HS-5 (cell line): ENCODE results near the gene CIB4.
"Not testable (repeated sequence)": the region's sequence is repeated elsewhere in the genome, so short reads cannot be mapped to it uniquely, and the experiment has no call there.

Experiments used
- DNase-seq: peaks from one replicate; pipeline ENCODE4 v3.0.0-alpha.2; 2012; ENCODE audit warnings: low read depth

Gene CIB4

DNA sequence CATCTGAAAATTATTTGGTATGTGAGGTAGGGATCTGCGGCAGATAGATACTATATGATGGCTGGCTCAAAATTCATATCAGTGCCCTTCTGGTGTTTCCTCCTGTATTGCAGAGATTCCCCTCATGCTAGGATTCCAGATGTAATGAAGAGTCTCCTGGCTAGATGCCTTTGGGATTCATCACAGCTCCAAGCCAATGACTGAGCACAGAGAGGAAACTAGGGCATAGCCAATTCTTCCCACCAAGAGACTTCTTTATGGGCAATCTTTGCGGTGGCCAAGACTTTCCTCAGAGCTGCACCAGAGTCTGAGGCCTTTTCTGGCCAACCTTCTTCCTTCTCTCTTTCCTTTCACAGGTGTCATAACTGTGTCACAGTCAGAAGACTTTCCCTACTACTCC is 25.5 kb upstream of the CIB4 start:
- no peak for DNase-seq

DNA sequence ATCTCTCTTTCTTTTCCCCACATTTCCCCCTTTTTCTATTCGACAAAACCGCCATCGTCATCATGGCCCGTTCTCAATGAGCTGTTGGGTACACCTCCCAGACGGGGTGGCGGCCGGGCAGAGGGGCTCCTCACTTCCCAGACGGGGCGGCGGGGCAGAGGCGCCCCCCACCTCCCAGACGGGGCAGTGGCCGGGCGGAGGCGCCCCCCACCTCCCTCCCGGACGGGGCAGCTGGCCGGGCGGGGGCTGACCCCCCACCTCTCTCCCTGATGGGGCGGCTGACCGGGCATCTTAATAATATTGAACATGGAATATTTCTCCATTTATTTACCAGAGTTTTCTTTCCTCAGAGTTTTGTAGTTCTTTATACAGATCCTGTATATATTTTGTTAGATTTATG is 24.1 kb upstream of the CIB4 start:
- not testable (repeated sequence) for DNase-seq

- no peak for DNase-seq
These were observed 19.3 kb upstream of the CIB4 start for GRCh38 chr2:26660363-26660962.

DNA sequence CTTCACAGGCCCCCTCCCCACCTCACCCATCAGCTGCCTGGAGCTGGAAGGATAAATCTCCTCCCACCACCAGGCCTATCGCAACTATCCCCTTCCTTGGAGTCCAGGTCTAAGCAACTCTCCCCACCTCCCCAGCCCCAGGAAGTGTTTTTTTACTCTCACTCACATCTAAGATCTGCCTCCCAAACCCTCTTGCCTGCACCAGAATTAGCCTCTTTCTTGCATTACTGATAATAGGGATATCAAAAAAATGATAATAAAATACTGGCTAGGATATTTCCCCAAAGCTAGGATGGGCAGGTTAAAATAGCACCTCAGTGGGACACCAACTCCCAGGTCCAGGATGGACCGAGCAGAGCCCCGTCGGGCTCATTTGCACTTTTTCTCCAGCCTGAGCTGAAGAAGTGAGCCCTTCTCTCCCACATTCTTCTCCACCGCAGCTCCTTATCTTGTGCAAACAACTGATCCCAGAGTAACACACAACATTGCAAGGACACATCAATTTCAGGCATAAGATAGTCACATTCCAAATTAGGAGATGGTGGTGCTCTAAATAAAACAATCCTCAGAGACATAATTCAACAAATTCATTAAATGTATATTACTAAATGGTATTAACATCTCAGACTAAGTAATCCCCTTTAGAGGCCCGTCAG is 17.7 kb upstream of the CIB4 start:
- no peak for DNase-seq

DNA sequence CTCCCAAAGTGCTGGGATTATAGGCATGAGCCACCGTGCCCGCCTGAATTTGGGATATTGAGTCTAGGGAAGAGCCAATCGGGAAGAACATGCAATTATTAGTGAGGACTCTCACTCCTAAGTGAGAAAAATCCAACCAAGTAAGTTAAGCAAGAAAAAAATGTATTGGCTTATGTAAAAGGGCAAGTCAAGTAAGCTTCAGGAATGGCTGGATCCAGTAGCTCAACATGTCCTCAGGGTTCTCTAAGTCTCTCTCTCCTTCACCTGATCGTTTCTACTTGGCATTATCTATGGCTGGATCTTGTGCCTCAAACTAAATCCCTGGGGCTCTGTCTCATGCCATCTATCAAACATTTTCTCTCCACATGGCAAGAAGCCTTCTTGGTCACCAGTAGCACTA is 16.1 kb upstream of the CIB4 start:
- DNase-seq = no peak

DNA sequence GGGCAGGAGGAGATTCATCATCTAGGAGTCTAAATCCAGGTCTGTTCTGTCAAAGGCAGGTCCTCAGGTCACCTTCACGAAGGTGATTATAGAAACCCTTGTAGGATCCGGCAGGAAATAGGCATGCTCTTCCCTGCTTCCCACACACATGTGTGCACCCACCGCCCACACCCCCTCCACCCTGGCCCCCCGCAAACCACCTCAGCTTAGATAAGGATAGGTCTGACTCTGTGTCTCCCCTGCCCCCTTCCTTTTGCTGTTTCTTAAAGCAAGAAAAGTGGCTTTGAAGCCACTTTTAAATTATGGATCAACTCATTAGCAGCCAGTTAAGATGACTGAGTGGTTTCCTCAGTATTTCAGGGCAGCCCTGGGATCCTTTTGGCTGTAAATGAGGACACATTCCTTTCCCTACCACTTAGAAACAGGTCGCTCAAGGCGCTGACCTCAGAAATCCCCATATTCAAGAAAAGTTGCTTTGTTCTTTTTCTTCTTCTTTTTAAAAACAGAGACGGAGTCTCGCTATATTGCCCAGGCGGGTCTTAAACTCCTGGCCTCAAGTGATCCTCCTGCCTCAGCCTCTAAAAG is 14.5 kb upstream of the CIB4 start:
- no peak for DNase-seq

DNA sequence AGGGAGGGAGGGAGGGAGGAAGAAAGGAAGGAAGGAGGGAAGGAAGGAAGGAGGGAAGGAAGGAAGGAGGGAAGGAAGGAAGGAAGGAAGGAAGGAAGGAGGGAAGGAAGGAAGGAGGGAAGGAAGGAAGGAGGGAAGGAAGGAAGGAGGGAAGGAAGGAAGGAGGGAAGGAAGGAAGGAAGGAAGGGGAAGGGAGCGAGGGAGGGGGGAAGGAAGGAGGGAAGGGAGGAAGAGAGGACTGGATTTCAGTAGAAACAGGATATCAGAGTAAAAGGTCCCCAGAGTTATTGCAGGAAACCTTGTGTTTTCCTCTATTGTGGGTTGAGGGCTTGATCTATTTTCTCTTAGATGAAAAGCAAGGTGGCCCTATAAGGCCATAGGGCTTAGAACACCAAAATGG is 14.0 kb upstream of the CIB4 start:
- not testable (repeated sequence) for DNase-seq

- no peak for DNase-seq
These were observed 12.8 kb upstream of the CIB4 start for GRCh38 chr2:26654061-26654340.

DNA sequence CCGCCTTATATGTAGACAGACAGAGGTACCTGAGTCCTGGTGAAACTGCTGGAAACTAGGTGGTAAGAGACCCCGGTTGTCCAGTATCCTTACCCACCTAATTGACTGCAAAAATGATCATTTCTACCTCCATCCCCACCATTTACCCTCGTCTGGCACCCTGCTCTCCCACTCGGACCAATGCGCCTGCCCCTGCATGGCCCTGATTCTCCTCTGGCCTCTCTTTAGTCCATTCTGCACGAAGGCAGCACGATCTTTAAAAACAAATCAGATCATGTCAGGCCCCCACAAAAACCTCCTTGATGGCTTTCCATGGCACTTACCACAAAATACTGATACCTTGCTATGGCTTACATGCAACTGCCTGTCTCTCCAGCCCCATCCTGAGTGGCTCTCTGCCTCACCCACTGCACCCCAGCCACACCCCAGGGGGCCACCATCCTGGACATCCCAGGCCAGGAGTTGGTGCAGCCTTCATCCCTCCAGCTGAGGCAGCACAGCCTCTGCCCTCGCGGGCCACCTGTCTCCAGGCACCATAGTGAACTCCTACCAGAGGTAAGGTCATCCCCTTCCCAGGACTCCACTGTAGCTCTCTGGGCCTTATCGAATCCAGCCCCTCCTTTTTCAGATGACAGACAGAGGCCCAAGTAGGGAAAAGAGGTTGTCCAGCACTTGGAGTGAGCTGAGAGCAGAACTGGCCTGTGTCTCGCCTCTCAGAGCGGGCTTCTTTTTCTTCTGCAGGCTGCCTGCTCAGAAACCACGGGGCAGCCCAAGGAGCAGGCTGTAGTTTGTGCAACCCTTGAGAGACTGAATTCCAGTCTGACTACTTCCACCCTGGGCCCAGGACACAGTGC is 12.3 kb upstream of the CIB4 start:
- no peak for DNase-seq

DNA sequence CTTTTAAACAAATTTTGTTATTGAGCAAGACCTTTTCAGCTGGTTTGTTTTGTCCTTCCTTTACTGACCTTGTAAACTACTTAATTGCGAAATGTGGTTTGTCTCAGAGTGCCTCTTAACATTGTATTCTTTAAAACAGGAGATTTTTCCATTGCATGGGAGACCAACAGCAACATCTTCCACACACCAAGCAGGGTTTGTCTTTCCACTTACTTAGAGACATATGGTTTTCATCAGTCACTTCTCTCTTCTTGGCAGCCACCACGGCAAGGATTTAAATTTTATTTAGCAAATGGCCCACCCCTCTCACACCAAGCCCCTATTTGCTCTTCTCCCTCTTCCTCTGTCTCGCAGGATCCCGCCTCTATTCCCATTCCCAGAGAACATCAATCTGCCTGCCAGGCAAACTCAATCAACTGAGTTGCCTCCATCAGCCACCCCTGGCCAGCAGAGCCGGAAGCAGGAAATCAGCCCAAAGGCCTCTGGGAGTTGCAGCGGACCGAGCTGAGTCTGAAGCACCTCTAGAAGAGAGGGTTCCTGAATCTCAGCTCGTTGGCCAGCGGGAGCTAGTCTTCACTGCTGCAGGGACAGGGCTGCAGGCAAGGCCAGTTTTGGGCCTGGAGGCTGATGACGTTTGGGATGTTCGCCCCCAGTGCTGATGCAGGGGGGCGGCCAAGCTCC is 11.3 kb upstream of the CIB4 start:
- no peak for DNase-seq

DNA sequence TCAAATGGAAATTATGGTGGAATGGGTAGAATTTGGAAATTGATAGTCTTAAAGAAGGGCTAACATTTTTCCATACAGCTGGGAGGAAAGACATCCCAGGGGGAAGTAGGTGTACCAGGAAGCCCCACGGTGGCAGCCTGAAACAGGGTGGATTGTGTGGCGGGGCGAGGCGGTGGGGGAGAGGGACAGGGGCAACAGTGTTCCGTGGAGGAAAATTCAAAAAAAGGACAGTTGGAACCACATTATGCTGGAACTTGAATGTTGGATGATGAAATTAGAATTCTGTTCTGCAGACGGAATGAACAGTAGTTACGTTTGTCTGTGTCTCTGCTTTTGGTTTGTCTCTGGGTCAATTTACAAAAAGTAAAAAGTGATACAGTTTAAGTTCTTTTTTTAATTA is 10.6 kb upstream of the CIB4 start:
- no peak for DNase-seq

DNA sequence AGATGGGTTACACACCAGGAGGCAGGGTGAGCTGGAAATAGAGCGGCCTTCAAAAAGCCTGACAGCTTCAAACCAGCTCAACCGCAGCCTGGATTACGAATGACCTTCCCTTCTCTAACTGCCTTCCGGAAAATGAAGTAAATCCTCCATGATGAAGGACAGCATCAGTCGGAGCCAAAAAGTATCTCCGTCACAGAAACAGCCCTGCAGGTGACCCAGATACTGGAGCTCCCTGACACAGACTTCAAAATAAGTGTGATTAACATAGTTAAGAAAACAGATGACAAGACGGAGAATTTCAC is 10.3 kb upstream of the CIB4 start:
- no peak for DNase-seq

- DNase-seq = no peak
These were observed 9.7 kb upstream of the CIB4 start for GRCh38 chr2:26650713-26651469.

GRCh38 chr2:26649992-26650712 is 9.0 kb upstream of the CIB4 start:
- DNase-seq = no peak

- DNase-seq = no peak
These were observed 8.2 kb upstream of the CIB4 start for GRCh38 chr2:26649322-26649721.

- no peak for DNase-seq
These were observed 7.3 kb upstream of the CIB4 start for GRCh38 chr2:26648516-26648915.

GRCh38 chr2:26647981-26648380 is 6.8 kb upstream of the CIB4 start:
- DNase-seq = no peak

GRCh38 chr2:26646986-26647672 is 6.0 kb upstream of the CIB4 start:
- DNase-seq = no peak

DNA sequence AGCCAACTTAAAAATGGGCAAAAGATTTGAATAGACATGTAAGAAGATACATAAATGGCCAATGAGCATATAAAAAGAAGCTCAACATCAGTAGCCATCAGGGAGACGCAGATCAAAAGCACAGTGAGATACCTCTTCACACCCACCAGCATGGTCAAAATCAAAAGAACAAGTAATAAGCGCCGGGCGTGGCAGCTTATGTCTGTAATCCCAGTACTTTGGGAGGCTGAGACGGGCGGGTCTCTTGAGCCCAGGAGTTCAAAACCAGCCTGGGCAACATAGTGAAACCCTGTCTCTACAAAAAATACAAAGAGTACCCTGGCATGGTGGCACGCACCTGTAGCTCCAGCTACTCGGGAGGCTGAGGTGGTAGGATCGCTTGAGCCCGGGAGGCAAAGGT is 4.6 kb upstream of the CIB4 start:
- no peak for DNase-seq

- no peak for DNase-seq
These were observed 3.1 kb upstream of the CIB4 start for GRCh38 chr2:26644188-26644835.
